ENCODE measurements around the gene TSPEAR.

Gene TSPEAR

DNA sequence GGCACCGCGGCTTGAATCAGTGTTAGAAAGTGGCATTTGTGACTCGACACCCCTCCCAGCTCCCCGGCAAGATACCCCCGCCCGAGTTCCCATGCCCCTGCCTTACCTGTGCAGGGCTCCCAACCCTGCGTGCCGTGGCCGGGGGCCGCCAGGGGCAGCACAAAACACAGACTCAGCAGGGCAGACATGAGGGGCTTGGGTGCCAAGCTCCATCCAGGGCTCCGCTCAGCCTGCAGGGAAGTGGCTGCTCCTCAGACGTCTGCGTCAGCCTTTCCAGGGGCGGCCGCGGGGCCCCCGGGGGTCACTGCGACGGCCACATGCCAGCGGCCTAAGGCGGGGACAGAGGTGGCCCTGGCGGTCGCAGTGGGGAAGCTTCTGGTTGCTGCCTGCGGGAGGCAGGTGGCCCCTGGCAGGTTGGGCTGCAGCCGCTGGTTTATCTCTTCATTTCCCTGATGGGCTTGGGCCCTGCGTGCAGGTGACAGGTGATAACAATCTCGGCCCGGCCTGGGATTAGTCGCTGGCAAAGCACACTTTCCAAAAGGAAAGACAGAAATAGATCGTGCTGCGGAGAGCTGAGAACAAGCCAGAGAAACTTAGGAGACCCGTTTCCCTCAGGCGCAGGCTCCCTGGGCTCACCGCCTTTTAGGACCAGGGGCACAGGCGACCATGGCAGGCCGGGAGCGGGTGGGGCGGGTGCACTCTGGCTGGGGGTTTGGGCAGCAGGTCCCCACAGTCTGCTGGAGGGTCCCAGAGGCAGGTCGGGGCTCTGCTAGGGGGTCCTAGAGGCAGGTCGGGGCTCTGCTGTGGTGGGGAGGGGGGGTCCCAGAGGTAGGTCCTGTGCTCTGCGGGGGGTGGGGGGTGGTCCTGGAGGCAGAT is at the start of gene TSPEAR:
Gene TSPEAR, minus strand, starts transcription at position 246 of the 876 bp plus-strand sequence. Its CDS starts 58 bp downstream, at position 188.
- DNase-seq (ENCODE audit: low spot score), result no peak

DNA sequence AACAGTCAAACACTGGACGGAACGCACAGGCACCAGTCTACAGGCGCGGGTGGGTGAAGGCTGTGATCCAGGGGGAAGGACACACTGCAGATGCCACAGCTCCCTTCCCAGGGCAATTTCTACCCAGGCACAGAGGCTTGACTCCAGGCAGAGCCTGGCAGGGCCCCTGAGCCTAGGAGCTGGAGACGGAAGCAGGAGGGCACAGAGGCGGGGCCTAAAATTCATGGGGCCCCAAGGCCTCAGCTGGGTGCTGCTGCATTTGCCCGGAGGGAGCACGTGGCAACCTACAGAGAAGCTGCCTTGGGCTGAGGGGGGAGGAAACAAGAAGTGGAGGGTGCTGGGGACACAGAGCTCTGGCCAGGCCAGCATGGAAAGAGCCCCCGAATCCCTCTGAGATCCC is 49.0 kb upstream of the TSPEAR start:
- DNase-seq (ENCODE audit: low spot score), result no peak

DNA sequence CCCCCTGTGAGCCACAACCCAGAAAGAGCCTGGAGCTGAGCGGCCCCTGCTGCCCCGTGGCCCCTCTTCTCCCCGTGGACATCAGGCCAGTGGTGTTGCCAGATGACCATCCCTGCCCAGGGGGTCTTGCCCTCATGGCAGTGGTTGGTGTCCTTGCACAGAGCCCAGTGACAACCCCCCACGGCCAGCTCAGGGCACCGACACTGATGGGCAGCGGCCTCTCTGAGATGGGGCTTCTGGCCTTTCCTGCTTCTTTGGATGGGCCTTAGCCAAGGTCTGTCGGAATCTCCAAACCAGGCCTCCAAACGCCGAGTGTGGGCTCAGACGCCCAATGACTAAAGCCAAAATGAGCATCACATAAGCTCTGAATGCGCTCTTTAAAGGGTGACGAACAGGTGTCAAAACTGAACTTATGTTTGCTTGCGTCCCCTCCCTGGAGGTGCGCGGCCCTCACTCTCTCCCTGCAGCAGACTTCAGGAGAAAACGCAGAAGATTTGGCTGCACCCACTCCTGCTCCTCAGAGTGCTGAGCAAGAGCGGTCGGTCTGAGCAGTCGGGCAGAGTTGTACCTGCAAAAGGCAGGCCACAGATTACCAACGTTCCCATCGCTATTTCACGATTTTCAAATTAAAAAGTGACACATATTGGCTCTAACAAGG is 48.4 kb upstream of the TSPEAR start:
- DNase-seq (ENCODE audit: low spot score), result no peak

DNA sequence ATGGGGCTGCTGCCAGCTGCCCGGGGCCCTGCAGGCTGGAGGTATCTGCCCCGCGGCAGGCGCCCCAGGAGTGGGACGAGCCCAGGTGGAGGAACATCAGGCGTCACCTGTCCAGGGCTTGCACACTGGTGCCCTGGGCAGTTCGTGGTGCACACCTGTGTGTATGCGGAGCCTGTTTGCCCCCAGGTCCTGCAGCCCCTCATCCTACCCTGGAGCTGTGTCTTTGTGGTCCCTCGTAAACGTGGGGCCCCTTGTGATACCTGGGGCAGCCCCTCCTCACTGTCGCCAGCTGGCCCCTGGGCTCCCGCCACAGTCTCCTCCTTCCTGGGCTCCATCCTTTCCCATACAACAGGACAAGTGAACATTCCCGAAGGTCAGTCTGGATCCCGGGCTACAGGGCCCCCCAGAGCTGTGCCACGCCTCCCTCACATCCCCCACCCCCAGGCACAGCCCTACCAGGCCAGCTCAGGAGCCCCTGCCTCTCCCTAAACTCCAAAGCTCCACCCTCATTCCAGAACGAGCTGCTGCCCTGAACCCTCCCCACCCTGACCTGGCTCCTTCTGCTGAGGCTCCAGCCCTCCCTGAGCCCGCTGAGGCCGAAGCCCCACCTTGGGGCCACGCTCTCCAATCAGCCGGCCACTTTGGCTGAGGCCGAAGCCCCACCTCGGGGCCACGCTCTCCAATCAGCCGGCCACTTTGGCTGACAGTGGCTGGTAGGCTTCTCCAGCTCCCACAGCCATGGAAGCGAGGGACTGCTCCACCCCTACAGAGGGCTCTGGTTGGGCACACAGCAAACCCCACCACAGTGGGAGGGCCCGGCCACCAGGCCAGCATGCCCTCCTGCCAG is 47.6 kb upstream of the TSPEAR start:
- no peak for DNase-seq (ENCODE audit: low spot score)

DNA sequence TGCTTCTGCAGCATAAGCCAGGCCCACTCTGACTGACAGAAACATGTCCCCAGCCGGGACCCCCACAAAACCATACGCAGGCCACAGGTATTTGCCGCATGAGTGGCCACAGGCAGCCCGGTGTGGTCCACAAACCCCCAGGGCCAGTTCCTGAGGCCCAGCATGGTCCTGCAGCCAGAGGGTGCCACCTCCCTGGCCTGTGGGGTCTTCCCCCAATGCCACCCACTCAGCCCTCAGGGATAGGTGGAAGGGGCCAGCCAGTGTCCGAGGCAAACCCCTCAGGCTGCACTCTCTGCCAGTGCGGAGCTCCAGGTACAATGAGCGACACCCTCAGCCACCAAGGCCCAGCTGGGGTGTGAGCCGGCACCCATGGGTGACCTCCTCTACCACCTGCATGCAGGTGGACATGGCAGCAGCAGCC is 46.8 kb upstream of the TSPEAR start:
- no peak for DNase-seq (ENCODE audit: low spot score)

DNA sequence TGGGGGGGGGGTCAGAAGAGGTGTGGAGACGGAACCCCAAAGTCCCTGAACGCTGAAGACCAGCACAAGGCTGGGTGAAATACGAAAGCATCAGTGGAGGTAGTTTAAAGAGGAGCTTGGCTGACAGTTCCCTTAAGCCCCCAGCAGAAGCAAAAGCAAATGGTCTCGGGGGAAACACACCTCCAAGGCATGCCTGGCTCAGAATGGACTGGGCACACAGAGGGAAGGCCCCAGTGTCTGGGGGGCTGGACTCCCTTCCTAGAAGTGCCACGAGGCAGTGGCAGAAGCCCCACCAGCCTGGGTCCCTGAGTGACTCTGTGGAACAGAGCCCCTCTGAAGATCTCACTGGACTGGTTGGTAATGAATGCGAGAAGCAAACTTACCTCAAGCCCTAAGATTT is 46.4 kb upstream of the TSPEAR start:
- no peak for DNase-seq (ENCODE audit: low spot score)

DNA sequence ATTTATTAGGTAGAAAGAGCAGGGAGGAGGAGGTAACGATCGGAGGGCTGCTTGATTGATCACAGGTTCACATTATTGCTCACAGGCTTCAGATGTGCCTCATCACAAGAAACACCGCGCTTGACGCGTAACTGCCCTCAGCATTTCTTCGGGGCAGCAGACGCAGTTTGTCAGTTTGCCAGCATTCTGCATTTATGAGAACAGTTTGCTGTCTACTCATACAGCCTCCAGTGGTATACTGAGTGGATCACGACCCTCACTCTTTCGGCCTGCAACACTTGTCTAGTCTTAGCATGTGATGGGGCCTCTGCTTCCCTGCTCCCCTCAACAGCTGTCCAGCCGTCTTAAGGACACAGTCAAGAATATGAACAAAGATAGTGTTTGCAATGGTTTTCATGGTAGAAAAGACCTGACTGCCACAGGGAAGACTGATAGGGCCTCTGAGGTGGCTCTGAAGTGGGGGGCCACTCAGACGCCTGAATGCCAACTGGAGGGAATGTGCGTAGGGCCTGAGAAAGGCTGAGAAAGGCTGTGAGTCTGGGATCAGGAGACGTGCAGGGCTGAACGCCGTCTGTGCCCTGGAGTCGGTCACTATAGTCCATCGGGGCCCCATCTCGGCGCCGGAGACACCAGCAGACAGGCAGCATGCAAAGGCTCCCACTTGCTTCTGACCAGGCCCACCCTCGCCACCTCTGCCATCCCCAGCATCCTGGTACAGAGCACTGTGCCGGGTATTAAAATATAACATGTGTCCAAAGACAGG is 45.2 kb upstream of the TSPEAR start:
- DNase-seq (ENCODE audit: low spot score), result no peak

DNA sequence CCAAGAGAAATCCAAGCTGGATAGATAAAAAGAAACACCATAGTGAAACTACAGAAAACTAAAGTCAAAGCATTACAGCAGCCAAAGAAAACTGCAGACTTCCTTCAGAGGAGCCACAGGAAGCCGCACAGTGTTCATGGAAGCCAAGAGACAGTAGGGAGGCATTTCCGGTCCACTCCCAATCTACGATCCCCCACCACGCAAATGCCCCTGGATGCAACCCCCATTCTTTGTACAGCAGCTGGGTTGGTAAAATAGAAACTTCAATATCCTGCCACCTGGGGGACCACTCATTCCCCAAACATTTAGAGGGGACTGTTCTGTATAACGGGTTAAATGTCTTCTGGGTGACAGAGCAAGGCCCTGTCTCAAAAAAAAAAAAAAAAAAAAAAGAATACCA is 43.9 kb upstream of the TSPEAR start:
- DNase-seq (ENCODE audit: low spot score), result no peak

DNA sequence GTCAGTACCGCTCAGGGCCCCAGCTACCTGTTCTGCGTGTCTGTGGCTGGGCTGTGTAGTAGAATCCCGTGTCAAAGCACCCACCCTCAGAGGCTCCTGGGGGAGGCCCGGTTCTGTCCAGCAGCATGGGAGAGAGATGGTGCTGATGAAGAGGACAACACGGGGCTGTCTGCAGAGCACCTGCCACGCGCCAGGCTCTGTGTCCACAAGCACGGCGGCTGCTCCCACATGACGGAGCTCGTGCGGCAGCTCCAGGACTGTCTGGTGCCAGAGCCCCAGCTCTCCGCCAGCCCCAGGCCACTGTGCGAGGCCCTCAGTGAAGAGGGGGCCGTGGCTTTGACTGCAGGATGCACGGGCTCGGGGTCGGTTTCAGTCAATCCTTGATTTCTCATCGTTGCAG is 42.0 kb upstream of the TSPEAR start:
- no peak for DNase-seq (ENCODE audit: low spot score)

DNA sequence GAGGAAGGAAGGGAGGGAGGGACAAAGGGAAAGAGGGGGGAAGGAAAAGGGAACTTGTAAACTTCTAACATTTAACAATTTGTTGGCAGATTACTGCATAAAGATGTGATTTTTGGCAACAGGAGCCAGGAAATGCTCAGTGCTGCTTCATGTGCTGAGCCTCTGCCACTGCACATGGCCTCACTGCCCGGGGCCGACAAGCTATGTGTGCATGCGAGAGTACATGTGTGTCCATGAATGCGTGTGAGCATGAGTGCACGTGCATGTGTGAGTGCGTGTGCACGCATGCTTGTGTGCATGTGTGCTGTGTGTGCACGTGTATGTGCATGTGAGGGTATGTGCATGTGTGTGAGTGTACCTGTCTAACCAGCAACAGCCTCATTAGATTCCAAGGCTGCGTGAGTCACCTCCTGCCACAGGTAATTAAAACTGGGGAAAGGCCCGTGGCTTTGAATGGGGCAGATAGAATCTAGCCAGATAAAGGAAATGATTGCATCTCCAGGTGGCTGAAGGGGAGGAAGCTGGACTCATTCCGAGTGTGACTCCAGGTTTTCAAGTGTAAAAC is 41.4 kb upstream of the TSPEAR start:
- no peak for DNase-seq (ENCODE audit: low spot score)

DNA sequence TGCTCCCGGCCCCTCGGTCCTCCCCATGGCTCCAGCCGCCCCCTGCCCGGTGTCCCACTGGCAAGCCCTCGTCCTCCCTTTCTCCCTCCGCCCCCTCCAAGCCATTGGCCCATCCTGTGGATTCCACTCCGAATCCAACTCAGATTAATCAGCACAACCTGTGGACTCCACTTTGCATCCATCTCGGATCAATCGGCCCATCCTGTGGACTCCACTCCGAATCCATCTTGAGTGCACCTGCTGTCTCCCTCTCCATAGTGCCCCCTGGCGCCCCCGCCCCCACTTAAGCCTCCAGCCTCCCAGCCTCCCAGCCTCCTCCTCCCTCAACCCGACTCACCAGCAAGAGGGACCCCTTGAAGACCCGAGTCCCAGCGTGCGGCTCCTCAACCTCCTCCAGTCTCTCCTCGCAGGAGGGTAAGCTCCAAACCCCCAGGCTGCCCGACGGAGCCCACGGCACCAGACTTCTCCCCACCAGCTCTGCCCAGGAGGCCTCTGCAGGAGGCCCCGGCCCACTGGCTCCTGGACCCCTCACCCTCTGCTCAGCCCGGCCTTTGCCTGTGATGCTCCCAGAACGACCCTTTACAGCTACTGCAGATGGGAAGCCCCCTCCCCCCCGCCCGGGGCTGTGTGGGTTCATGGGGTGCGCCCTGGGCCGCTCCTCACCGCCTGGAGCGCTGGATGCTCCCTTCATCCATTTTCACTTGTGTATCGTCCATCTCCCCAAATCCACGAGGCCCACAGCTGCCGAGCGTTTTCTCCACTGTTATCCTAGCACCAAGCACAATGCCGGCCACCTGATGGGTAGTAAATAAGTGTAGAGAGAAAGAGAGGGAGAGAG is 40.6 kb upstream of the TSPEAR start:
- no peak for DNase-seq (ENCODE audit: low spot score)

DNA sequence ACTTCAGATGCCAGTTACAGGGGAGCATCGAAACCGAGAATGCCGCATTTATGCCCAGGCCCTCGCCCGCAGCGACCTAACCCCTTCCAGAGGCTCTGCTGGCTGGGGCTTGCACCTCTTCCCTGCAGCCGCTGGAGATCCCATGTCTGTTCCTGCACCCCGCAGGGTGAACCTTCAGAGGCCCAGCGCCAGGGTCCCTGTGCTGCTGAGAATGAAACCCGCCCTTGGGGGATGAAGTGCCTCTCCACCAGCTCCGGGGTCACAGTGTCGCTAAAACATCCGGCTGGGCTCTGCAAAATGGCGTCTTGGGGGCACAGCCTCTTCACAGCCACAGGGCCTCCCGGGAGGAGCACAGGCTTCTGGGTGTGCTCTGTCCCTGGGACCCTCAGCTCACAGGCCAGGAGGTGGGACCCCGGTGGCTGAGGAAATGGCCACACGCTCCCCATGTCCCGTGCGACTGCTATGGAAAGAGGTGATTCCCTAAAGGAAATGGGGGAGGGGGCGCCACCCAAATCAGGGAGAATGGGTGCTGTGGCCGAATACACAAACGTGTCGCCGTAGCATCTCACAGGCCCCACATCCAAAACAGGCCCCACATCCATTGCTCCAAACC is 39.9 kb upstream of the TSPEAR start:
- DNase-seq (ENCODE audit: low spot score), result no peak

DNA sequence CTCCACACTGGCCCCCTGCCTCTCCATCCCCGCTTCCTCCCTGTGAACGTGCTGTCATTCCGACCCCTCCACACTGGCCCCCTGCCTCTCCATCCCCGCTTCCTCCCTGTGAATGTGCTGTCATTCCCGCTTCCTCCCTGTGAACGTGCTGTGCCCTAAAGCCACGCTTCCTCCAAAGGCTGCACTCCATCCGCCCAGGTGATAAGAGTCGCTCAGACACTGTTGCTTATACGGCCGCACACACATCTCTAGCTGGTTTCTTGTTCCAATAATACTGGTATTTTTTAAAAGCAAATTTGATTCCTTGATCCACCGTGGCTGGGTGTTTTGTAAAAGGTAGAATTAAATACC is 39.3 kb upstream of the TSPEAR start:
- DNase-seq (ENCODE audit: low spot score), result no peak

DNA sequence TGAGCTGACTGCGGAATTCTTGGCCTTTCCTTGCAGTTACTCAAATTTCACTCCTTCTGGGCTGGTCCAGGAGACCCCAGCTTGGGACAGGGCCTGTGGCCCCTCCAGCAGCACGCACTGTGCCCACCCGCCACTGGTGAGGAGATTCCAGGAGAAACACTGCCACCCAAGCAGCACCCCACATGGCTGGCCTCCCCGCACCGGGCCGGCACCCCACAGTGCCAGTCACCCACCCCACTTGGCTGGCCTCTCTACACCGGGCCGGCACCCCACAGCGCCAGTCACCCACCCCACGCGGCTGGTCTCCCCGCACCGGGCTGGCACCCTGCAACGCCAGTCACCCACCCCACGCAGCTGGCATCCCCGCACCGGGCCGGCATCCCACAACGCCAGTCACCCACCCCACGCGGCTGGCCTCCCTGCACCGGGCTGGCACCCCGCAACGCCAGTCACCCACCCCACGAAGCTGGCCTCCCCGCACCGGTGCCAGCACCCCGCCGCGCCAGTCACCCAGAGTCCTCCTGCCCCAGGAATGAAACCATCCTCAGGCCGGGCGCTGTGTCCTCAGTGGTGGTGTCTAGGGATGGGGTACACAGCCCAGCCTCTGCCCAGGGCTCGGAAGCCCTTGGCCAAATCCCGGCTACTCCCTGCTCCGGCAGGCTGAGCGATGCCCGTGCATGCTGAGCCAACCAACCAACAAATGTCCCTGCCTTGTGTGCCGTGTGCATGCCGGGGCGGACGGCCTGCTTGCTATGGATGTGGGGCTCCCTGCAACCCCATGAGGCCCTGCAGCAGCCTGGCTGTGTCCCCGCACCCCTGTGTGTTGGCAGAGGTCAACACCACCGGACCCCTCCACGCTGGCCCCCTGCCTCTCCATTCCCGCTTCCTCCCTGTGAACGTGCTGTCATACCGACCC is 38.6 kb upstream of the TSPEAR start:
- no peak for DNase-seq (ENCODE audit: low spot score)

DNA sequence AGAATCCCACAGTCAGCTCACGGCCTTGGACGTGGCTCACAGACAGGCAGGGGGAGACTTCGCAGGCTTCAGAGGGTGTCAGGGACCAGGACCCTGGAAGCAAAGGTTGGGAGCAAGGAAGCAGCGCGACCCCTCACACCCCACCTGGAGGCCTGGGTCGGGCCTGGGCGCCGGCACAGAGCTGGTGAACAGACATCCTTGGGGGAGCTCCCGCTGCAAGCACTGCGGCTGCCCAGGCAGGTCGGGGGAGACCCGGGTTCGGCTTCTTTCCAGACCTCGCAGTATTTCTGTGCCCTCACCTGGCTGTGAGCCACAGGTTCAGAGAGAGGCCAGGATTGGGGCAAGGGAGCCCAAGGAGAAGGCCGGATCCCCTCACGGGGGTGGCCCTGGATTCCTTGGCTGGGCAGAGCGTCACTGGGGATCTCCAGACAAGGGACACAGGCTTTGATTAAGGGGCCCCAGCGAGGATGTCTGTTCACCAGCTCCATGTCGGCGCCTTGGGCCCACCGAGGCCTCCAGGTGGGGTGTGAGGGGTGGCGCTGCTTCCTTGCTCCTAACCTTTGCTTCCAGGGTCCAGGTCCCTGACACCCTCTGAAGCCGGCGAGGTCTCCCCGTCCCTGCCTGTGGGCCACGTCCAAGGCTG is 37.9 kb upstream of the TSPEAR start:
- no peak for DNase-seq (ENCODE audit: low spot score)

DNA sequence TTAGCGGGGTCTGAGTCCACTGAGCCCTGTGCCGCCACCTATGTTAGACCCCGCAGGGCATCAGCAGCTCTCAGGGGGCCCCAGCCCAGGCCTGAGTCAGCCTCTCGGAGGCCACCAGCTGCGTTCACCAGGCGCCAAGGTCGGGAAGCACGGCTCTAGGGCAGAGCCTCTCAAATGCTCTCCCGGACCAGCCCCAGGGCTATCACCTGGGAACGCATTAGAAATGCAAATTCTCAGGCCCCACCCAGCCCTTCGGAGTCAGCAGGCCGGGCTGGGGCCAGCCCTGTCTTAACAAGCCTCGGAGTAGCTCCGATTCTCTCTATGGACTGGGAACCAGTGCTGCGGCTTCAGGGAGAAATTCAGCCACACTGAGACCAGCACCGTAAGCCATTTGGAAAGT is 37.2 kb upstream of the TSPEAR start:
- no peak for DNase-seq (ENCODE audit: low spot score)

DNA sequence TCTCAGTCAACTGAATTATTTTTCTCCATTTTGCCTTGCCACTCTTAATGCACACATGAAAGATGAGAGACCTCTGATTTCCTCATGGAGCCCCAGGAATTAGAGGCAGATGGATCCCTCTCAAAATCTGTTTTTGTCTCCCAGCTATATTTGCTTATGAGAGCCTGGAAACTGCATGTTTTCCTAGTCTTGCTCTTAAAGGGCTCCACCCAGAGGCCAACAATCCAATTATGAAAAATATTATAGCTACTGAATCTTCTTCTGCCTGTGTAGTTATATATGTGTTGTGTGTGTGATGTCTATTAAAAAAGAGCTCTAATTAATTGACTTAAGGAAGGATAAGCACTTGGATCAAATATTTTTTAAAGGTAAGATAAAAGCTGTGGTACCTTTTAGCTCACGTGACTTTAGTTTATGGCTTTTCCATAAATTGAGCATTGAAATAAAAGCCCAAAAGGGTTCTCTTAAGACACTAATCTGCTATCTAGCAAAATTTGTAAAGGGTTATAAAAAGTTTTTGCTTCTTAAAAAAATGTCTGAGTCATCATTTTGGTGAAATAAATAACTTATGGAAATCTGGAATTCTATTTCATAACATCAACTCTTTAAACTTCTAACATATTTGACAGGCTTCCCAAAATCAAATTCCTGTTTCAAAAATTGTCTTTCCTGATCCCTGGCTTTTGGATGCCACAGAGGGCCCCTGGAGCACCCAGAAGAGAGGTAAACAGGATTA is 31.2 kb upstream of the TSPEAR start:
- no peak for DNase-seq (ENCODE audit: low spot score)

DNA sequence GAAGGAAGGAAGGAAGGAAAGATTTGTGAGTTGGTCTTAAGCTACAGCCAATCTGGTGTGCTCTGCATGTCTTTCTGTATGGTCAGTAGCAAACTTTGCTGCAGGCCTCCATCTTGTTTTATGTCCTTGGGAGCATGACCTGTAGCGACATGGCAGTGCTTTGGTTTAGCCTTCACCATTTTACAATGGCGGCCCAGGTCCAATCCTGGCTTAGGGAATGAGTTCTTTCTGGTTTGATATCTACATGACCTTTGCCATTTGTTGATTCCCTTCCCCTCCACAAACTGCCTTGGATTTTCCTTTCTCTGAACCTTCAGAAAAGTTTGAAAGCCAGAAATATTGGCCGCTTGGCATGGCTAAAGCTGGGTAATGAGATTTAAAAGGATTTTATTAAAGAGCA is 30.5 kb upstream of the TSPEAR start:
- no peak for DNase-seq (ENCODE audit: low spot score)

Data from AG08395 (cell line).